Caco-2 (cell line): ENCODE data around the gene RAD51B. TPM values are rescaled to one million over a fixed set of nuclear protein-coding genes. Genes with fewer than 3 reads are reported as not detected.

Source experiments
- BruUV-seq: library from RNA; stranded (reverse); fragments of 400-500 nt; replicated peaks from 2 replicates; lab custom pipeline; 2021; lab: Mats Ljungman, UMichigan
- CTCF ChIA-PET: fragments of 300-600 bp; sonication (Branson Sonifier 250); formaldehyde crosslinking; loops from one replicate; lab custom pipeline; 2022; ENCODE audit warnings: antibody characterized with exemption; lab: Charles Lee
- POLR2A ChIA-PET: fragments of 300-600 bp; sonication (Branson Sonifier 250); formaldehyde crosslinking; loops from one replicate; lab custom pipeline; 2022; ENCODE audit warnings: antibody characterized with exemption; lab: Charles Lee
- DNase-seq, 2 experiments: peaks; one replicate each; pipeline versions ENCODE4 v3.0.0 to v3.0.0-alpha.2; 2020 to 2022
- H3K27me3 ChIP-seq: replicated peaks from 2 replicates; pipeline ENCODE4 v1.6.0; 2011; ENCODE audit warnings: low read length; ENCODE audit not compliant: control insufficient read depth, insufficient read depth
- H3K36me3 ChIP-seq: 2 replicates; pipeline ENCODE4 v1.5.1; 2011; ENCODE audit warnings: low read length; ENCODE audit not compliant: control insufficient read depth, insufficient read depth
- H3K4me1 ChIP-seq: fragments of 250-450 bp; sonication (Bioruptor Pico); 2 replicates; pipeline ENCODE4 v1.5.1; 2020; ENCODE audit warnings: mild to moderate bottlenecking
- H3K4me3 ChIP-seq: 2 replicates; pipeline ENCODE4 v1.5.1; 2011; ENCODE audit warnings: low read depth, mild to moderate bottlenecking, control low read depth, low read length
- H3K9me3 ChIP-seq: fragments of 250-450 bp; sonication (Bioruptor Pico); 2 replicates; pipeline ENCODE4 v1.5.1; 2020; ENCODE audit warnings: mild to moderate bottlenecking, moderate library complexity
- H3K27ac Mint-ChIP-seq: one replicate; pipeline ENCODE4 v1.8.0; 2022; ENCODE audit warnings: mixed read lengths; ENCODE audit not compliant: unreplicated experiment
- H3K27me3 Mint-ChIP-seq: one replicate; pipeline ENCODE4 v1.8.0; 2022; ENCODE audit warnings: mixed read lengths; ENCODE audit not compliant: insufficient read depth, unreplicated experiment
- H3K36me3 Mint-ChIP-seq: one replicate; pipeline ENCODE4 v1.8.0; 2022; ENCODE audit warnings: mild to moderate bottlenecking, mixed read lengths; ENCODE audit not compliant: insufficient read depth, unreplicated experiment
- H3K4me1 Mint-ChIP-seq: one replicate; pipeline ENCODE4 v1.8.0; 2022; ENCODE audit warnings: low read depth, mixed read lengths; ENCODE audit not compliant: unreplicated experiment
- H3K4me3 Mint-ChIP-seq: one replicate; pipeline ENCODE4 v1.8.0; 2022; ENCODE audit warnings: mild to moderate bottlenecking, moderate library complexity, mixed read lengths; ENCODE audit not compliant: unreplicated experiment
- H3K9me3 Mint-ChIP-seq: one replicate; pipeline ENCODE4 v1.8.0; 2022; ENCODE audit warnings: mixed read lengths; ENCODE audit not compliant: unreplicated experiment
- CTCF ChIP-seq, 2 experiments: fragments of 200-600 bp in 1 of 2; IDR thresholded peaks; 1 replicate in 1 of 2; 2 replicates in 1 of 2; pipeline versions ENCODE4 v1.5.1 to v1.8.0; 2011 to 2022; ENCODE audit warnings: antibody characterized with exemption in 1 of 2, control low read depth in 1 of 2, inconsistent platforms in 1 of 2, low read depth in 1 of 2, low read length in 1 of 2, mild to moderate bottlenecking in 1 of 2, moderate library complexity in 1 of 2; ENCODE audit not compliant: insufficient read depth in 1 of 2, severe bottlenecking in 1 of 2, unreplicated experiment in 1 of 2
- intact Hi-C: fragments of 100-400 bp; cut with micrococcal nuclease; formaldehyde crosslinking; loops from one replicate; pipeline ENCODE4 v1.10.0; 2022; ENCODE audit not compliant: unreplicated experiment
- total RNA-seq: library from RNA; stranded (reverse); gene quantifications from 2 replicates; pipeline ENCODE4 v1.2.3, GENCODE V29; 2022

Gene RAD51B
- total RNA-seq, 1 experiment from 2014 or later = 16.7 TPM

GRCh38 chr14:68377459-68377858 lies 557.9 kb downstream of the RAD51B start:
- CTCF ChIA-PET = no interaction called here
- Mint-ChIP-seq H3K27ac (peak overlapping the region; percentile 8), H3K4me3 (no peak overlapping the region), H3K9me3 (no peaks in the 10 kb centered on the region), H3K4me1 (peaks cover 7% of the 10 kb centered on the region), H3K27me3 (no peaks in the 10 kb centered on the region), H3K36me3 (no peaks in the 10 kb centered on the region)
- Histone ChIP-seq H3K4me1 (peaks cover 9% of the 10 kb centered on the region), H3K36me3 (no peaks in the 10 kb centered on the region), H3K27me3 (no peaks in the 10 kb centered on the region), H3K4me3 (no peak overlapping the region), H3K9me3 (no peaks in the 10 kb centered on the region)
- BruUV-seq = no TSS peak
- POLR2A ChIA-PET = no interaction called here
- TF ChIP-seq CTCF (IDR thresholded peaks at IDR 0.05; ENCODE audit: insufficient read depth in 1 of 2, low read depth in 1 of 2, low read length in 1 of 2, severe bottlenecking in 1 of 2, unreplicated experiment in 1 of 2) = no peak
- intact Hi-C loops = loop anchor here (10.0 kb wide), 1 partner anchor 437 kb away; no protein-coding TSS in a partner anchor
- DNase-seq = peak in 1 of 2 experiments; percentile 61

GRCh38 chr14:68379510-68380328 lies 560.1 kb downstream of the RAD51B start:
- H3K4me1 Mint-ChIP-seq = peaks cover 7% of the 10 kb centered on the region
- ChIA-PET CTCF (no interaction called here), POLR2A (no interaction called here)
- Histone ChIP-seq H3K4me3 (no peak overlapping the region), H3K36me3 (no peaks in the 10 kb centered on the region), H3K27me3 (no peaks in the 10 kb centered on the region), H3K4me1 (peaks cover 2% of the 10 kb centered on the region), H3K9me3 (no peaks in the 10 kb centered on the region)
- no peak overlapping the region for H3K27ac Mint-ChIP-seq
- H3K4me3 Mint-ChIP-seq = no peak overlapping the region
- no peaks in the 10 kb centered on the region for H3K9me3 Mint-ChIP-seq
- no peak for TF ChIP-seq CTCF (IDR thresholded peaks at IDR 0.05; ENCODE audit: insufficient read depth in 1 of 2, low read depth in 1 of 2, low read length in 1 of 2, severe bottlenecking in 1 of 2, unreplicated experiment in 1 of 2)
- no peak for DNase-seq
- intact Hi-C loops = loop anchor here (10.0 kb wide), 1 partner anchor 435 kb away; no protein-coding TSS in a partner anchor
- no peaks in the 10 kb centered on the region for H3K27me3 Mint-ChIP-seq
- no TSS peak for BruUV-seq
- H3K36me3 Mint-ChIP-seq = no peaks in the 10 kb centered on the region

GRCh38 chr14:68380329-68380741 lies 560.8 kb downstream of the RAD51B start:
- ChIA-PET POLR2A (no interaction called here), CTCF (no interaction called here)
- H3K27ac Mint-ChIP-seq = no peak overlapping the region
- peaks cover 7% of the 10 kb centered on the region for H3K4me1 Mint-ChIP-seq
- intact Hi-C loops = no loop called here
- Histone ChIP-seq H3K27me3 (no peaks in the 10 kb centered on the region), H3K4me1 (no peaks in the 10 kb centered on the region), H3K4me3 (no peak overlapping the region), H3K9me3 (no peaks in the 10 kb centered on the region), H3K36me3 (no peaks in the 10 kb centered on the region)
- no peaks in the 10 kb centered on the region for H3K36me3 Mint-ChIP-seq
- no TSS peak for BruUV-seq
- no peak for TF ChIP-seq CTCF (IDR thresholded peaks at IDR 0.05; ENCODE audit: insufficient read depth in 1 of 2, low read depth in 1 of 2, low read length in 1 of 2, severe bottlenecking in 1 of 2, unreplicated experiment in 1 of 2)
- no peak overlapping the region for H3K4me3 Mint-ChIP-seq
- DNase-seq = no peak
- no peaks in the 10 kb centered on the region for H3K27me3 Mint-ChIP-seq
- H3K9me3 Mint-ChIP-seq = no peaks in the 10 kb centered on the region
